GM10847 (cell line): ENCODE measurements around the gene CA9.

ENCODE experiments used
- POLR2A ChIP-seq: IDR thresholded peaks from 2 replicates; pipeline ENCODE4 v1.6.1; 2011; ENCODE audit not compliant: insufficient read length; ENCODE audit errors: extremely low read depth

The CA9 gene

DNA sequence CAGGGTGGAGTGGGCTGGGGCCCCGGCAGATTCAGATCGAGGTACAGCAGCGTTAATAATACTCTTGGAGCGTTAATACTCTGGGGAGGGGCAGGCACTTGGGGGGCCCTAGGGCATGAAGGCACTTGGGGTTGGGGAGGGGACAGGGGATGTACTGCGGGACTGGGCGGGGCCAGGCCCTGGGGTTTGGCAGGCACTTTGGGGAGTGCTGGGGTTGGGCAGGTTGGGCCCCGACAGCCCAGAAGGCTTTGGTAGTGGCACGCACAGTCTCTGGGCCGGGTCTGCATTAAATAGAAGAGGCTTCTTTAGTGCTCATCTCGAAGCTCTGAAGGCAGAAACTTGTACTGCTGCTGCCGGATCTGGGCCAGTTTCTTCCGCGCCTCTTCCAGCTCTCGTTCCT lies 23.8 kb downstream of the CA9 start:
- no peak for TF ChIP-seq POLR2A

DNA sequence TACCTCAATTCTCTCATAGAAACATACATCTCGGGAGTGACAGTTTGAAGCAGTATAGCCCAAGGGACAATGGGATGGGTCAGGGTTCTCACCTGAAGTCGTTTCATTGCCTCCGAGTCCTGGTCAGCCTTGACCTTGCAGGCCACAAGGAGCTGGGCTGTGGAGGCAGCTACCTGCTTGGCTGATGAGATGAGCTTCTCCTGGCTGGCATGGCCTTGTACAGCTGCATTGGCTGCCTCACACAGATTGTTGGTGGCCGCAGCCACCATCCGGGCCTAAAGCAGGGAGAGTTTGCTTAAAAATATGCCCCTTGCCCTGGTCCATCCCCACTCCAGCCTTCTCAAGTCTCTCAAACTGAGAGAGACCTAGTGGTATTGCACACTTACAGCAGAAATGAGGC lies 24.5 kb downstream of the CA9 start:
- no peak for TF ChIP-seq POLR2A

DNA sequence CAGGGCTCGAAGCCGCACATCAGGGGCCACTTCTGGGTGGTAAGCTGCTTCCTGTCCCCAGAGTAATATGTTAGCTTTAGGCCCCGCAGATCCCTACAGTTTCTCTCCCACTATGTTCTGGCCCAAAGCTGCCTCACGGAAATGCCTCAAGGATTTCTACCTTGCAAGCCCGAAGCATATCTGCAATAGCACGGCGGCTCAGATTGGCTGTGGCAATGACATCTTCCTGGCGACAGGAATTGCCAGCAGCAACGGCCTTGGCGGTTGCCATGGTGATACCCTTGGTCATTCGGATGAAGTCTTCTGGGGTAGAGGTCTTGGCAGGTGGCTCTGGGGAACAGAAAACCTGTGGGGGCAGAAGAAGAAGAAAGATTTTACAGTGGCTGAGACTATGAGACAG lies 26.3 kb downstream of the CA9 start:
- TF ChIP-seq POLR2A: no peak

DNA sequence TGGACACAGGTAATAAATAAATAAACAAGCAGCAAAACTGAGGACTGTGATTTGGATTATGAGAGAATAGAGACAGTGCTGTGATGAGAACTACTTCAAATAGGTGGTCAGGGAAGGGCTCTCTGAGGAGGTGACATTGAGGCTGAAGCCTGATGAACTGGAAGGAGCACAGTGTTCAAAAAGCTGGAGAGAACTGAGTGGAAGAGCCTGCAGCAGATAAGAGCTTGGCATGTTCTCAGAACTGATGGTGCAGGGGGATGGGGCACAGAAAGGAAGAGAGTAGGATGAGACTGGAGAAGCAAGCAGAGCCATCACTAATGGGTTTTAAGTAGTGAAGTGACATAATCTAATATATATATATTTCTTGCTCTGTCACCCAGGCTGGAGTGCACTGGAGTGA lies 27.2 kb downstream of the CA9 start:
- no peak for TF ChIP-seq POLR2A

DNA sequence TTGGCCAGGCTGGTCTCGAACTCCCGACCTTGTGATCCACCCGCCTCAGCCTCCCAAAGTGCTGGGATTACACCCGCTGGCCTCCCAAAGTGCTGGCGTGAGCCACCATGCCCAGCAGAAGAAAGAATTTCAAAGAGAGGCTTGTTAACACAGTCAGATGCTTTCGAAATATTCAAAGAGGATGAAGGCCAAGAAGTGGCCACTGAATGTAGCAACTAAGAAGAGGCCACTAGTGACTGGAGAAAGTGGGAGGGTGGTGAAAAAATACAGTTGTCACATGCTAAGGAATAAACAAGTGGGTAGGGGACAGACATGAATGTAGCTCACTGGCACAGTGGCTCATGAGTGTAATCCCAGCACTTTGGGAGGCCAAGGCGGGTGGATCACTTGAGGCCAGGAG lies 29.0 kb downstream of the CA9 start:
- no peak for TF ChIP-seq POLR2A

DNA sequence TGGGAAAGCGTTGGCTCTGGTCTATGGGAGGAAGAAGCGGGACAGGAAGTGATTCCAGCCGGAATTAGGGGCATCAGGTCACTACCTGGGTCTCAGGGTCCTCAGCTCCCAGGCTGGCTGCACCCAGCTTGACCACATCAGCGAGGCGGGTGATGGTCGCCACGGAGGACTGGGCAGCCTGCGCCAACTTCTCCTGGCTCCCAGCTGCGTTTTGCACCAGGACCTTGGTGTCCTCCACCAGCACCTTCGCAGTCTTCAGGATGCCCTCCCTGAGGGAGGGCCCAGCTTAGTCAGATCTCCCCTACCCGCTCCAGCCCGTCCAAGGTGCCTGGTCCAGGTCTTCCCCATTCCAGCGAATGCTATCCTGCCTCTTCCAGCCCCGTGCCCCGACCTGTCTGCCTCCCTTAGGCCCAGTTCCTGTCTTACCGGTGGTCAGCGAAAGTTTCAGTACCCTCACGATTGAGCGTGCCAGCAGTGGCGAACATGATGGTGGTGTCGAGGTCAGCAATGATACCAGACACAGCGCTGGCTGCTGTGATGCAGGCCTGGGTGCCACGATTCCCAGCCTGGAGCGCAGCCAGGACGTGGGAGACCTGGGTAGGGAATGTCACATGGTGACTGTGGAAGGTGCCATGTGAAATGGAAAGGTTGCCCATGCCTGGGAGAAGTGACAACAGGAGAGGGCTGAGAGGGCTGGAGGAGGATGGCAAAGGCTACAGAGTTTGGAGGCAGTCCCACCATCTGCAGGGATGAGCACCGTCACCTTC lies 30.4 kb downstream of the CA9 start:
- no peak for TF ChIP-seq POLR2A

DNA sequence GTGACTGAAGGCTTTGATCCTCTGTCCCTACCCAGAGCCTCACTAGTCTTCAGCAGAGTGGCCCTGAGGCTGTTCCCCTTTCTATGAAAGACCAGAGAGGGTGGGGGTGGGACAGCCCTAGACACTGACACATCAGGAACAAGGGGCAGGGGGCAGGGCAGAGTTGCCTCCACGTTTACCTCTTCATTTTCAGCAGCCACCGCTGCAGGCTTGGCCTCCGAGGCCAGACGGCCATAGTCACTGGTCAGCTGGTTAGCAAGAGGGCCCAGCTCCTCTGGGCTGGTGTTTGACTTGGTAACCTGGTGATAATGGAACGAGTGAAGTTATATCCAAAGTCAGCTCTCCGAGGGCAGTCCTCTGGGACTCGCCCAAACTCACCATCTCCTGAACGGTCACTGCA lies 31.6 kb downstream of the CA9 start:
- no peak for TF ChIP-seq POLR2A

DNA sequence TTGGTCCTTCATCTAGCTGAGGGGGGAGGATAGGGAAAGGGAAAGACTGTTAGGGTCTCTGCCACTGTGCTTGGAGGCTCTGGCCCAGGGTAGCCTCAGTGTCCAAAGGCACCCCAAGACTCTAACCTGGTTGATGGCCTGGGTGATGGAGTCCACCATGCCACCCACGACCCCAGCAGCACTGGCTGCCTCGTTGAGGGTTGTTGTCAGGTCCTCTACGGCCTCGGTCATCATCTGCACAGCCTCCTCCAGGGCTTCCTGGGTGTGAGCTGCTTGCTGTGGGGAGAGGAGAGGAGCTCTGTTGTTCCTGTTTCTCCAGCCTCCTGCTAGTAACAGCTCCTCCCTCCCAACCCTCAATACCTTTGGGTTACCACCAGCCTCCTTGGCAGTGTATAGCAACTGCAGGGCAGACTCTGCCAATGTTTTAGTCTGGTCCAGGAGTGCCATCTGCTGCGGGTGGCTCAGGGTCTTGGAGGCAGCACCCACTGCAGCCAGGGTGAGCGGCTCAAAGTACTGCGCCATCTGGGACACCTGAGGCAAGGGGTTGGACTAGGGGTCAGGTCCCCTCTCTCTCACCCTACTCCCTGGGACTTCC lies 32.2 kb downstream of the CA9 start:
- TF ChIP-seq POLR2A: no peak

DNA sequence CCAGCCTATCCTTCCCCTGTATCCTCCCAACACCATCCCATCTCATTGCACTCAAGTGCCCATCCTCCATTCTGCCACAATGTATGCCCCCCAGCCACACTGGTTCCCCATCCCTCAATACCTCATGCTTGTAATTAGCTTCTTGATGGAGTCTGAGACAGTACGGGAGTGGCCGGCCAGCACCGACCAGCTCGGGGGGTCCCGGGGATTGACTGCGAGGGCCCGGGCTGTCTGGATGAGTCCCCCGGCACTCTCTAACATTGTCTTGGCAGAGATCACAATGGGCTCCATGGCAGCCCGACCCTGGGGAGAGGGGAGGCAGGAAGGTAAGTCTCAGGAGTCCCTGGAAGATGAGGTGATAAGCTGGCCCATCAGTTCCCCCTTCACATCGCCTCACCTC lies 33.2 kb downstream of the CA9 start:
- TF ChIP-seq POLR2A: no peak

DNA sequence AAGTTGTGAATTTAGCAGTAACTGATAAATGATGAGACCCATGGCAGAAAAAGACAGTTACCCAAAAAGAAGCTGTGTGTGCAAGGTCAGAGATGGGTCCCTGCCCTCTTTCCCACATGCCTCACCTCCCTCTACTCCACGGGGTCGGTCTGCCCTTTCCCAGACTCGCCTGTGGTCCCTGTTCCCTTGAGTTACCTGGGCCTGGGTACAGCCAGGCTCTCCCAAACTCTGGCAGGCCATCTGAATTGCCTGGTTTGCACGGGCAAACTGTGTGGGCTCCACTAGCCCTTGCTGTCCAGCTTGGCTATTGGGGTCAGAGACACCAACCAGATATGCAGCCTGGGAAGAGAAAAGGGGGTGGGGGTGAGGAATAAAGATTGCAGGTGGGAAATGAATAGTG lies 34.4 kb downstream of the CA9 start:
- TF ChIP-seq POLR2A: no peak

DNA sequence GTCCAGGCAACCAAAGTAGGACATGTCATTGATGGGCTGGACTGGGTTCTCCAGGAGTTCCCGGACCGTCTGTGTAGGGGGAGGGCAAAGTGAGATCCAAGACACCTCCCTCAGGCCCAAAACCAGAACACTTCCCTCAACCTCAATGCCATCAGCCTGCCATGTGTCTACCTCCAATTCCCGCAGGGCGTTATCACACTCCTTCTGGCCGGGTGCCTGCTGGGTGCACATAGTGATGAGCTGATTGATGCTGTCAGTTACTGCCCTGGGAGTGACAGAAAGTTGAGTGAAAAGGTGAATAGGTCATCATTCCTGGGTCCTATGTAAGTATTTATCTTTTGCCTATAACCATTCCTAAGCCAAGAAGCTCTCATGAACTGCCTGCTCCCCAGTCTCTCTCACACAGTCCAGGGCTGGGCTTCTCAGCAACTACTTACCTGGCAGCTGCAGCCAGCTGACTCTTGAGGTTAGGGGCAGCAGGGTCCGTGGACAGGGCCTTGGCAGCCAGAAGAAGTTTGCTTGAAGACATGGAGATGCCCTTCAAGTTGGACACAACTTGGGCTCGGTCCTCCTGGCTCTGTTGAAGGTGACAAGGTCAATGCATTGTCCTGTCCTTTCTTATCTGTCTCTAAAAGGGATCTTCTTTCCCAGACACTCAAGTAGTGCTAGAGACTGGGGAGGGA lies 37.2 kb downstream of the CA9 start:
- TF ChIP-seq POLR2A: no peak

DNA sequence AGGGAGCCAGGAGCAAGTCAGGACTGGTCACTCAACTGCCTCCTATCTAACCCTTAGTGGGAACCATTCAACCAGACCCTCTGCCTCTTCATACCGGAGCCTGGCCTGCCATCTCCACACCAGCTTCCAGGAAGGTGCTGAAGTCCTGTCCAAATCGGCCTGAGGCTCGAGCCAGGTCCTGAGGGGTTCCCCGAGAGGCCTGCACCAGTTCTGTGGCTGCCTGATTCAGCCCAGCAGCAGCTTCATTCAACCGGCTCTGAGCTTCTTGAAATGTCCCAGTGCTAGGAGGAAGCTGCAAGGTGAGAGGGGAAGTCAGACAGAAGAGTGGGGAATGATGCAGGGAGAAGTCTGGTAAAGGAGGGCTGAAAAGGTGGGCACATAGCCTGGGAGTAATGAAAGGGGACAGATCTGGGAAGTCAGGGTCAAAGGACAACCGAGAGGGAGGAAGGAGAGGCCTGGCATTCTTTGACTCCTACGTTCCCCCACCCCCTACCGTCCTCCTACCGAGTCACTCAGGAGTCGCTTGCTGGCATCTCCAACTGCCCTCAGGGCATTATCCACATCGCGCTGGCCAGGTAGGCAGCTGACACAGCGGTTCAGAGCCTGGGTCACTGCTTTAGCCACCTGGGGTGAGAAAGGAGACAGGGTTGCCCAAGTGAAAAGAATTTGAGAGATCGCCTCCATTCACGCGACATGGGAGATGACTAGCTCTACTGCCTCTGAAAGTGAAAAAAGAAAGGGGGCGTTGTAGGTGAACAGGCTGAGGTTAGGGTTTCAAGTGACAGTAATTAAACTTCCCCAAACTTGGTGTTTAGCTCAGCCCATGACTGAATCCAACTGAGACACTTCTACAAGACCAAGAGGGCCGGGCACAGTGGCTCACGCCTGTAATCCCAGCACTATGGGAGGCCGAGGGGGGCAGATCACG lies 38.0 kb downstream of the CA9 start:
- TF ChIP-seq POLR2A: no peak

DNA sequence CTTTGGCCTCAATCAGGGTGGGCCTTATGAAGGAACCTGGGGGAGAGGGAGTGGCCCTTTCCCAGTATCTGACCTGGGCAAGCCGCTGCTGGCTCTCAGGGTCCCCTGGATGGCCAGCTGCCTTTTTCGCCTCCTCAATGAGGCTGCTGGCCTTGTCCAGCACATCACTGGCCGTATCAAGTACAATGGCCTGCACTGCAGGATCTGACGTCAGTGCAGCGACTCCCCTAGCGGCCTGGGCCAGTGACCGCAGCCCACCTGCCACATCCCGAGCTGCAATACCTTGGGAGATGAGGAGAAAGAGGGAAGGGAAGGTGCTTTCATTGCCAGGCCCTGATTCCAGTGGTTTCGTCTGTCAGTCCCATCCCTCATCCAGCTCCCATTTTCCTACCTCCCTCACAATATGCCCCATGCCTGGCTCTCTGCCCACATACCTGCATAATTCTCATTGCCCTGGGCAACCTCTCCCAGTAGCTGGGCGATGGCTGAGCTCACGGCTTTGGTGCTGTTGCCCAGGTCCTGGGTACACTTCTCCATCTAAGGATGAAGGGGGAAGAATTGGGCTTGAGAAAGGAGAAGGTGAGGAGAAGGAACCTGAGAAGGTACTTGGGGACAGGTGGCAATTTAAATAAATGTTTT lies 39.2 kb downstream of the CA9 start:
- TF ChIP-seq POLR2A: no peak

DNA sequence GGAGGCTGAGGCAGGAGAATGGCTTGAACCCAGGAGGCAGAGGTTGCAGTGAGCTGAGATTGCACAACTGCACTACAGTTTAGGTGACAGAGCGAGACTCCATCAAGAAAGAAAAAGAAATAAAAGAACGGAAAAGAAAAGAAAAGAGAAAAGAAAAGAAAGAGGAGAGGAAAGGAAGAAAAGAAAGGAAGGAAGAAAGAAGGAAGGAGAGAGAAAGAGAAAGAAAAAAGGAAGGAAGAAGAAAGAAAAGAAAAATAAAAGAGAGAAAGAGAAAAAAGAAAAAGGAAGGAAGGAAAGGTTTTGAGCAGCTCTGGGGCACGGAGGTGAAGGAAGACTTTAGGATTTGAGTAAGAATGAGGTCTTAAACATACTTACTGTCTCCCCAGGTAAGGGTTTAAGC lies 39.9 kb downstream of the CA9 start:
- no peak for TF ChIP-seq POLR2A

DNA sequence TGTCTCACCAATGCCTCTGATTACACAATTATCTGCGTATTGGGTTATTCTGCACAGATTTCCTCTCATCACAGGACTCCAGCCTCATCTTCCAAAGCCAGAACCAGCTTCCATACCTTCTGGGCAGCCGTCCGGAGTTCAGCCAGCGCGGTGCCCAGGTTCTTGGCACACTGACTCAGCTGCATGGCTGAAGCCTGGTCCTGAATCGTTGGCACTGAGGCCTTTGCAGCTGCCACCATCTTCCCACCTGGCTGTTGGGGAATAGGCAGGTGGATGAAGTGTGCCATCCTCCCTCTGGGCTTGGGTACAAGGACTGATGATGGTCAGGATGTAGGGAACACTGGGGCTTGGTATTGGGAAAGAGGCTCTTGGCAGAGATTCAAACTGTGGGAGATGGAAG lies 40.4 kb downstream of the CA9 start:
- no peak for TF ChIP-seq POLR2A
